ENCODE results near the gene ZNF423. TPM values are rescaled to one million over a fixed set of nuclear protein-coding genes. Genes with fewer than 3 reads are reported as not detected.

Gene ZNF423
- total and polyA plus RNA-seq, 2 of the 13 experiments (the other 11 are each of a cell fraction or from before 2014, with no cell fraction given) = 0.07 to 0.31 TPM

GRCh38 chr16:49625311-49626065 lies 230.4 kb downstream of the ZNF423 start (continued):
- TF ChIP-seq ZBTB33 (CRISPR knock-in tag; IDR thresholded peaks at IDR 0.05) = no peak
- no peak for TF ChIP-seq GATAD2A (CRISPR knock-in tag; IDR thresholded peaks at IDR 0.05)
- no peak for TF ChIP-seq ZNF737 (CRISPR knock-in tag; IDR thresholded peaks at IDR 0.05; ENCODE audit: borderline replicate concordance)
- no peak for TF ChIP-seq MAF1 (CRISPR knock-in tag; IDR thresholded peaks at IDR 0.05; ENCODE audit: borderline replicate concordance)
- TF ChIP-seq GTF3A (CRISPR knock-in tag; conservative IDR thresholded peaks at IDR 0.05) = no peak
- TF ChIP-seq MED1 (CRISPR knock-in tag; IDR thresholded peaks at IDR 0.05) = no peak
- no peak for TF ChIP-seq PRMT3 (CRISPR knock-in tag; IDR thresholded peaks at IDR 0.05; ENCODE audit: borderline replicate concordance, low read depth)
- TF ChIP-seq ETS1 (CRISPR knock-in tag; IDR thresholded peaks at IDR 0.05) = no peak

GRCh38 chr16:49623501-49624266 lies 232.2 kb downstream of the ZNF423 start:
- Histone ChIP-seq H3K4me2 (ENCODE audit: low read depth, low read length) (no peak overlapping the region), H3K4me1 (ENCODE audit: insufficient read depth, low read length) (peaks cover 12% of the 10 kb centered on the region), H3K9ac (ENCODE audit: insufficient read depth, low read depth, low read length) (no peak overlapping the region), H4K20me1 (ENCODE audit: insufficient read depth, low read length) (no peaks in the 10 kb centered on the region), H3K36me3 (replicated peaks in 1 of 2; ENCODE audit: control insufficient read depth in 1 of 2, insufficient read depth in 2 of 2, low read length in 2 of 2) (no peaks in the 10 kb centered on the region), H3K27ac (ENCODE audit: extremely low read length, insufficient read depth, low read length) (no peak overlapping the region), H3K27me3 (ENCODE audit: control insufficient read depth in 1 of 2, insufficient read depth in 2 of 2, low read length in 2 of 2) (peaks cover 0 to 5% of the 10 kb centered on the region in 2 experiments; a peak in 2 of 5 replicates), H3K79me2 (ENCODE audit: insufficient read depth, low read length) (no peaks in the 10 kb centered on the region), H3K4me3 (replicated peaks in 1 of 3; ENCODE audit: insufficient read depth in 1 of 3, low read depth in 2 of 3, low read length in 3 of 3) (no peak overlapping the region), H3K9me3 (ENCODE audit: low read length) (peaks cover 6% of the 10 kb centered on the region; the same call in 1 of the 2 replicates), H2AFZ (ENCODE audit: low read length) (no peak overlapping the region)
- ATAC-seq (no peak), FAIRE-seq (no peak), DNase-seq (ENCODE audit: low spot score) (no peak)
- intact Hi-C loops (cut with micrococcal nuclease; ENCODE audit: unreplicated experiment) = no loop called here
- WGBS (ENCODE audit: low lambda C conversion rate) = 38% methylated on average over 8 of the region's 8 CpGs
- BruUV-seq (replicated peaks) = no TSS peak
- TF ChIP-seq EEA1 (CRISPR knock-in tag; IDR thresholded peaks at IDR 0.05; ENCODE audit: borderline replicate concordance) (no peak), MAFK (conservative IDR thresholded peaks at IDR 0.05 in 1 of 2, IDR thresholded peaks at IDR 0.05 in 1 of 2; ENCODE audit: low read length in 2 of 2) (peak; percentile 63 to 77; a peak in 3 of 4 replicates), ZZZ3 (CRISPR knock-in tag; IDR thresholded peaks at IDR 0.05; ENCODE audit: borderline replicate concordance) (no peak), MAFF (IDR thresholded peaks at IDR 0.05; ENCODE audit: low read depth, low read length) (peak; percentile 60)
- in situ Hi-C loops (cut with HindIII; ENCODE audit: extremely low pct_ligation_motif_present, low pct_unique_long_range_greater_than_20kb) = no loop called here
- ChIA-PET POLR2A (no interaction called here), CTCF (ENCODE audit: low intra/inter-chr PET ratio, low total read pairs) (no interaction called here)

Data from HepG2 (cell line).